Brain microvascular endothelial cell (primary cell): ENCODE measurements around the gene CSMD2.

Experiments used
- DNase-seq: peaks from one replicate; pipeline ENCODE4 v3.0.0-alpha.2; 2020
- H3K27ac ChIP-seq: fragments of 250-450 bp; sonication (Bioruptor Pico); 2 replicates; pipeline ENCODE4 v1.5.1; 2020; ENCODE audit warnings: mild to moderate bottlenecking, moderate library complexity
- H3K27me3 ChIP-seq: fragments of 250-450 bp; sonication (Bioruptor Pico); replicated peaks from 2 replicates; pipeline ENCODE4 v1.5.1; 2020; ENCODE audit warnings: mild to moderate bottlenecking
- H3K36me3 ChIP-seq: fragments of 250-450 bp; sonication (Bioruptor Pico); replicated peaks from 2 replicates; pipeline ENCODE4 v1.5.1; 2020; ENCODE audit warnings: mild to moderate bottlenecking
- H3K4me3 ChIP-seq: 2 replicates; pipeline ENCODE4 v1.5.1; 2011; ENCODE audit warnings: low read depth, mild to moderate bottlenecking, control low read depth, low read length, moderate library complexity
- CTCF ChIP-seq: IDR thresholded peaks from 2 replicates; pipeline ENCODE4 v1.5.1; 2011; ENCODE audit warnings: low read depth, mild to moderate bottlenecking, moderate library complexity, low read length, control low read depth, inconsistent platforms; ENCODE audit errors: missing control alignments
- in situ Hi-C: cut with HindIII; loops from 2 replicates; pipeline ENCODE4 v1.10.0; 2017; ENCODE audit warnings: low sequenced_read_pairs, low pct_ligation_motif_present

CSMD2 gene

GRCh38 chr1:33792216-33792615 lies 372.8 kb downstream of the CSMD2 start:
- Histone ChIP-seq H3K27me3 (no peaks in the 10 kb centered on the region), H3K4me3 (no peak overlapping the region), H3K36me3 (no peaks in the 10 kb centered on the region), H3K27ac (no peak overlapping the region)
- in situ Hi-C loops, result no loop called here
- TF ChIP-seq CTCF, result no peak
- no peak for DNase-seq

DNA sequence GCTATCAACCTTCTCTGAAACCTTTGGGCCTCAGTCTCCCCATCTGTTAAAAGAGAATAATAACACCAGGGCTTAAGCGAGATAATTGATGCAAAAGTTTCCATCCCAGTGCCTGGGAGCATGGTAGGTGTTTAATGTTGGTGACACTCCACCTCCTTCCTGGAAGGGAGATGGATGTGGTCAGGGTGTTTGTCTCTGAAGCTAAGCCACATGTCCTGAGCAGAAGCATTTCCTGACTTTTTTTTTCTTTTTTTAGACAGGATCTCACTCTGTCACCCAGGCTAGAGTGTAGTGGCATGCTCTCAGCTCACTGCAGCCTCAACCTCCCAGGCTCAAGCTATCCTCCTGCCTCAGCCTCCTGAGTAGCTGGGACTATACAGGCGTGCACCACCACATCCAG lies 373.8 kb downstream of the CSMD2 start:
- Histone ChIP-seq H3K27ac (no peak overlapping the region), H3K4me3 (no peak overlapping the region), H3K27me3 (no peaks in the 10 kb centered on the region), H3K36me3 (no peaks in the 10 kb centered on the region)
- TF ChIP-seq CTCF, result no peak
- in situ Hi-C loops, result no loop called here
- no peak for DNase-seq

DNA sequence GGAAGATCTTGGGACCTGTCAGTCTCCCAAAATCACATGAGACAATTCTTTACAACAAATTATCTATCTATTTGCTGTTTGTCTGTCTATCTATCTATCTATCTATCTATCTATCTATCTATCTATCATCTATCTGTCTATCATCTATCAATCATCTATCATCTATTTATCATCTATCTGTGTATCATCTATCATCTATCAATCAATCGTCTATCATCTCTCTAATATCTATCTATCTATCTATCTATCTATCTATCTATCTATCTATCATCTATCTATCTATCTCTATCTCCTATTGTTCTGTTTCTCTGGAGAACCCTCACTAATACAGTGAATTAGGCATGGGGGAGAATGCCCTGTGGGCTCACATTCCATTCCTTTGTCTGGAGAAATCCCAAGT lies 374.5 kb downstream of the CSMD2 start:
- DNase-seq, result no peak
- no peak for TF ChIP-seq CTCF
- Histone ChIP-seq H3K27ac (no peak overlapping the region), H3K27me3 (no peaks in the 10 kb centered on the region), H3K4me3 (no peak overlapping the region), H3K36me3 (no peaks in the 10 kb centered on the region)
- in situ Hi-C loops, result no loop called here

DNA sequence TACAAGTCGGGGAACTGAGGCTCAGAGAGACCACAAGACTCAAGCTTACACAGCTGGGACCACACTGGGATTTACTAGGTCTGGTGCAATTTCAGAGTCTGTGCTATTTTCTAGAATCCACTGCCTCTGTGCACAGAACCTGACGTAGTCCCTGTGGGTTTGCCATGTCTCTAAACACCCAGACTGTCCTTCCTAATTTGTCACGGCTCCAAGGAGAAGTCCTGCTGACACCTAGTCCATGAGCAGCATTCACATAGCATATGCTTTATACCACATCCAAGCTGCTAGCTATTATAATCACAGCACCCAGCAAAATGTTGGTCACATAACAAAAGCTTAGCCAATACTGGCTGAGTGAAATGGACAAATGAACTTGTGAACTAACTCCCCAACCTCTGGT lies 380.2 kb downstream of the CSMD2 start:
- no peaks in the 10 kb centered on the region for H3K27me3 ChIP-seq
- H3K27ac ChIP-seq, result no peak overlapping the region
- TF ChIP-seq CTCF, result no peak
- no peaks in the 10 kb centered on the region for H3K36me3 ChIP-seq
- in situ Hi-C loops, result no loop called here
- no peak for DNase-seq
- H3K4me3 ChIP-seq, result no peak overlapping the region

- DNase-seq, result no peak
- in situ Hi-C loops, result no loop called here
- Histone ChIP-seq H3K36me3 (no peaks in the 10 kb centered on the region), H3K4me3 (no peak overlapping the region), H3K27me3 (no peaks in the 10 kb centered on the region), H3K27ac (no peak overlapping the region)
- no peak for TF ChIP-seq CTCF
These were observed 382.3 kb downstream of the CSMD2 start for GRCh38 chr1:33782776-33783175.

DNA sequence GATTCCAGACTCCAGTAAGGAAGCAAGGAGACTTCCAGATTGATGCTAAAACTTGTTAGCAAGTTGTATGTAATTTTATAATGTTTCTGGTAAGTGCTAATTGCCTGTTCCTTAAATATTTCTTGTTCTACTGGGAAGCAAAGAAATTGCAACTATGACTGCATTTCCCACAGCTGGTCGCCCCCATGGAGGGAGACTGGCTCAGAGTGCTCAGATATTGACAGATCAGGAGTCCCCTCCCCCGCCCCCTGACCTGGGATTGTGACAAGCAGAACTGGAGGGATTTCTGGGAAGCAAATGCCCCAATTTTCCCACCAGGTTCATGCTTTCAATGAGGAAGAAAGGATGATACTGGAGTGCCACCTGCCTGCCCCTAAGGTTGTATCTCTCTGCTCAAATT lies 383.4 kb downstream of the CSMD2 start:
- Histone ChIP-seq H3K27ac (no peak overlapping the region), H3K4me3 (no peak overlapping the region), H3K36me3 (no peaks in the 10 kb centered on the region), H3K27me3 (no peaks in the 10 kb centered on the region)
- no peak for DNase-seq
- TF ChIP-seq CTCF, result no peak
- in situ Hi-C loops, result no loop called here
